Prostate gland (tissue), 2 donors: ENCODE data around the gene POFUT2.

Source experiments
- CTCF ChIP-seq, 4 experiments: fragments of 200-600 bp in 2 of 4; fragments of 450-650 bp in 2 of 4; sonication (generic) in 2 of 4; IDR thresholded peaks; 1 replicate in 3 of 4; 2 replicates in 1 of 4; pipeline ENCODE4 v1.5.1; 2016 to 2019; ENCODE audit warnings: antibody characterized with exemption in 4 of 4, mild to moderate bottlenecking in 2 of 4, moderate library complexity in 2 of 4
- POLR2A ChIP-seq: fragments of 450-650 bp; IDR thresholded peaks from one replicate; pipeline ENCODE4 v1.6.1; 2016; ENCODE audit warnings: antibody characterized with exemption, mild to moderate bottlenecking

- TF ChIP-seq POLR2A (no peak), CTCF (IDR thresholded peaks at IDR 0.05) (no peak)
Measured at GRCh38 chr21:45269861-45270260, 17.8 kb downstream of the POFUT2 start.
